ENCODE data around the gene KCND3. TPM values are rescaled to one million over a fixed set of nuclear protein-coding genes. Genes with fewer than 3 reads are reported as not detected.

Gene KCND3
- total RNA-seq, 4 donors from 2014 or later, result 1.0 to 6.9 (median 3.9) TPM

DNA sequence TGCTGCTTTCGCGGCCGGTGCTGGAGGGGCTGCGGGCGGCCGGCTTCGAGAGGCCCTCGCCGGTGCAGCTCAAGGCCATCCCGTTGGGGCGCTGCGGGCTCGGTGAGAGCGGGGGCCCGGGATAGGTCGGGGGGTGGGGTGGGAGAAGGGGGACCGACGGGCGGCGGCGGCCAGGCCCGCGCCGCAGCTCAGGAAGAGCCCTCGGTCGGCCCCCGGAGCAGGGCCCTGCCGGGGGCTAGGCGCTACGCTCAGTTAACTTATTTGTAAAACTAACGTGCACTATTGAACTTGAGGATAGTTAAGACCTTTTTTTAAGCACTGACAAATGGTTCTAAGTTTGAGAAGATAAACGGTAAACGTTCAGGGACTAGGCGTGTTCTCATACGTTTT lies 233.3 kb downstream of the KCND3 start:
- H3K36me3 ChIP-seq, result peaks cover 0 to 26% (median 2%) of the 10 kb centered on the region in 3 donors
- H3K9me3 ChIP-seq, result no peaks in the 10 kb centered on the region
- H3K4me3 ChIP-seq, result peak overlapping the region; percentile 68 to 92 (median 80)
- TF ChIP-seq, protein P1, sequence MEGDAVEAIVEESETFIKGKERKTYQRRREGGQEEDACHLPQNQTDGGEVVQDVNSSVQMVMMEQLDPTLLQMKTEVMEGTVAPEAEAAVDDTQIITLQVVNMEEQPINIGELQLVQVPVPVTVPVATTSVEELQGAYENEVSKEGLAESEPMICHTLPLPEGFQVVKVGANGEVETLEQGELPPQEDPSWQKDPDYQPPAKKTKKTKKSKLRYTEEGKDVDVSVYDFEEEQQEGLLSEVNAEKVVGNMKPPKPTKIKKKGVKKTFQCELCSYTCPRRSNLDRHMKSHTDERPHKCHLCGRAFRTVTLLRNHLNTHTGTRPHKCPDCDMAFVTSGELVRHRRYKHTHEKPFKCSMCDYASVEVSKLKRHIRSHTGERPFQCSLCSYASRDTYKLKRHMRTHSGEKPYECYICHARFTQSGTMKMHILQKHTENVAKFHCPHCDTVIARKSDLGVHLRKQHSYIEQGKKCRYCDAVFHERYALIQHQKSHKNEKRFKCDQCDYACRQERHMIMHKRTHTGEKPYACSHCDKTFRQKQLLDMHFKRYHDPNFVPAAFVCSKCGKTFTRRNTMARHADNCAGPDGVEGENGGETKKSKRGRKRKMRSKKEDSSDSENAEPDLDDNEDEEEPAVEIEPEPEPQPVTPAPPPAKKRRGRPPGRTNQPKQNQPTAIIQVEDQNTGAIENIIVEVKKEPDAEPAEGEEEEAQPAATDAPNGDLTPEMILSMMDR (IDR thresholded peaks at IDR 0.05), result no peak
- TF ChIP-seq POLR2A (IDR thresholded peaks at IDR 0.05) (no peak), EP300 (IDR thresholded peaks at IDR 0.05) (no peak)
- DNase-seq (ENCODE audit: low spot score in 2 of 2), result no peak
- H3K27ac ChIP-seq, result peak overlapping the region; percentile 81 to 99 (median 90)
- no peaks in the 10 kb centered on the region for H3K27me3 ChIP-seq
- 1% methylated on average over 24 to 33 of the region's 35 CpGs for WGBS, 2 donors
- peaks cover 0 to 23% (median 10%) of the 10 kb centered on the region in 4 donors for H3K4me1 ChIP-seq

DNA sequence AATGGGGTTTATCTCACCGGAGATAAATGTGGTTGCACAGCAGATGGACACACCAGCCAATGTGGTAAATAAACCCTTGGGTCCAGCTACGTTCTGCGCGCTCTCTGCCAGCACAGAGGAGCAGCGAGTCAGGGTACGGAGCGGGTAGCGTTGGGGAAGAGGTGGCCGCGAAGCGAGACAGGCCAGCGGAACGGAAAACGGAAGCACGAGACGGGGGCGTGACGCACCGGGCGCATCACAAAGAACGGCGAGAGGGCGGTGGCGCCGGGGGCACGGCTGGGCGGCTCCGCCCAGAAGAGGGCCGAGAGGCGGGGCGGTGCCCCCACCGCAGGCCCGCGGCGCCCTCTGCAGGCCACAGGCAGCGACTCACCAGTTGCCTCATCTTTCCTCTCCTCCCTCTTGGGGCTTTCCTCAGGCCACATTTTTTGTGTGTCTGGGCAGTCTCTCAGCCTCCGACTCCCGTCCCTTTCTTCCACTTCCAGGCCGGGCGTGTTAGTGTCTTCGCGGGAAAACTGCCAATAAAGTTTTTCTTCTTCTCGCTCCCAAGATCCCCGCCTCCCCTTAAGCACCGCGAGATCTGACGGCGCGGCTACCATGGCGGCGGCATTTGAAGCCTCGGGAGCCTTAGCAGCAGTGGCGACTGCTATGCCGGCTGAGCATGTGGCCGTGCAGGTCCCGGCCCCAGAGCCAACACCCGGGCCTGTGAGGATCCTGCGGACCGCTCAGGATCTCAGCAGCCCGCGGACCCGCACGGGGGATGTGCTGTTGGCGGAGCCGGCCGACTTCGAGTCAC lies 233.9 kb downstream of the KCND3 start, which contains the start of gene DDX20:
Gene DDX20, plus strand, starts transcription at position 571 of the 793 bp plus-strand sequence. Its CDS starts 24 bp downstream, at position 595.
- Histone ChIP-seq H3K27me3 (no peaks in the 10 kb centered on the region), H3K9me3 (no peaks in the 10 kb centered on the region), H3K27ac (peak within 1 kb of the TSS; percentile 81 to 99 (median 90)), H3K36me3 (peaks cover 0 to 20% (median under 1%) of the 10 kb centered on the region in 3 donors), H3K4me1 (peaks cover 0 to 23% (median 10%) of the 10 kb centered on the region in 4 donors), H3K4me3 (peak within 1 kb of the TSS; percentile 68 to 92 (median 80))
- peak; percentile 84 to 85 for DNase-seq (ENCODE audit: low spot score in 2 of 2)
- 0 to 1% methylated on average over 51 to 53 of the region's 67 CpGs for WGBS, 2 donors
- TF ChIP-seq, protein P1 (IDR thresholded peaks at IDR 0.05), result peak; percentile 90 to 100 (median 98)
- TF ChIP-seq EP300 (IDR thresholded peaks at IDR 0.05) (peak; percentile 39 to 89), POLR2A (IDR thresholded peaks at IDR 0.05) (peak; percentile 22 to 54)

DNA sequence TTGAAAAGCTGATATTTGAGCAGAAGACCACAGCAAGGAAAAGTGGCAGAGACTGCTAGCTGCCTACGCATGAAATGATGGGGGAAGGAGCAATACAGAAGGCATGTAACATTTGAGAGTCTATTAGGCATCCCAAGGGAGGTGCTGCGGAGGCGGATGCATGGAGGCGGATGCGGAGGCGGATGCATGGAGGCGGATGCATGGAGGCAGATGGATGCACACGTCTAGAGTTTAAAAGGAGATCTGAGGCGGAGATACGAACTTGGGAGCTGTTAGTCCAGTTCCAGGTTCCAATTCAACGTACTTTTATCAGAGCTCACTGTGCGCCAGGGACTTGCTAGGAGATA lies 234.5 kb downstream of the KCND3 start:
- Histone ChIP-seq H3K36me3 (peaks cover 0 to 15% (median 0%) of the 10 kb centered on the region in 3 donors), H3K27me3 (no peaks in the 10 kb centered on the region), H3K4me3 (peak overlapping the region; percentile 68 to 92 (median 80)), H3K4me1 (peaks cover 0 to 23% (median 10%) of the 10 kb centered on the region in 4 donors), H3K27ac (peak overlapping the region; percentile 81 to 99 (median 90)), H3K9me3 (no peaks in the 10 kb centered on the region)
- WGBS, 2 donors, result 0 to 1% methylated on average over 12 of the region's 12 CpGs
- no peak for TF ChIP-seq POLR2A (IDR thresholded peaks at IDR 0.05)
- TF ChIP-seq, protein P1 (IDR thresholded peaks at IDR 0.05), result no peak
- TF ChIP-seq EP300 (IDR thresholded peaks at IDR 0.05), result no peak
- DNase-seq (ENCODE audit: low spot score in 2 of 2), result peak in 1 of 2 donors; percentile 36

DNA sequence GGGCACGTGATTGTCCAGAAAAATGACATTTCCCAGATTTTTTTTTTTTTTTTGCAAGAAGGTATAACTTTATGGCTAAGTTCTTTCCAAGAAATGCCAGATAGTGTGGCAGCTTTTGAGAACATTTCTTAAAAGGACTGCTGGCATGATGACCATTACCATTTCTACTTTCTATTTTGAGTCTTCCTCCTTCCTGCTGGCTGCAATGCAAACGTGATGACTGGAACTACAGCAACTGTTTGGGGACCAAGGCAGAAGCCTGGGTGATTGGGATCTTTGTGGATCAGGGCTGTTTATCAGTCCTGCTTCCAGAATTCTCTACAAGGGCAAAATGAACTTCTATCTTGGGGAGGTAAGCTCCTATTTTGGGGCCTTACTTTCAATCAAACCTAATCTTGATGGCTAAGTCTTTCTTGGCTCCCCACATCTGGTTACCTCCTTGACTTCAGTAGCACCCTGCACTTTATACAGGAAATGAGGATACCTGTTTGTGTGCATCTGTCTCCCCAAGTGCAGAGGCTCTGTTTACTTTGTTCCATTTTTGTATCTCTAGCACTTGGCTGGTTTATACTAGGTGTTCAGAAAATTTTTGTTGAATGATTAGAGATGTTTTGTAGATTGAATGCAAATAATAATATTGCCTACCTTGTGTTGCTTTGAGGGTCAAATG lies 237.4 kb downstream of the KCND3 start:
- Histone ChIP-seq H3K4me3 (no peak overlapping the region), H3K9me3 (no peaks in the 10 kb centered on the region), H3K27ac (no peak overlapping the region), H3K4me1 (peaks cover 0 to 15% (median 6%) of the 10 kb centered on the region in 4 donors), H3K27me3 (no peaks in the 10 kb centered on the region), H3K36me3 (no peaks in the 10 kb centered on the region)
- DNase-seq (ENCODE audit: low spot score in 2 of 2), result no peak
- 41 to 51% methylated on average over 2 of the region's 2 CpGs for WGBS, 2 donors
- TF ChIP-seq POLR2A (IDR thresholded peaks at IDR 0.05), result no peak
- TF ChIP-seq, protein P1 (IDR thresholded peaks at IDR 0.05), result no peak
- no peak for TF ChIP-seq EP300 (IDR thresholded peaks at IDR 0.05)

DNA sequence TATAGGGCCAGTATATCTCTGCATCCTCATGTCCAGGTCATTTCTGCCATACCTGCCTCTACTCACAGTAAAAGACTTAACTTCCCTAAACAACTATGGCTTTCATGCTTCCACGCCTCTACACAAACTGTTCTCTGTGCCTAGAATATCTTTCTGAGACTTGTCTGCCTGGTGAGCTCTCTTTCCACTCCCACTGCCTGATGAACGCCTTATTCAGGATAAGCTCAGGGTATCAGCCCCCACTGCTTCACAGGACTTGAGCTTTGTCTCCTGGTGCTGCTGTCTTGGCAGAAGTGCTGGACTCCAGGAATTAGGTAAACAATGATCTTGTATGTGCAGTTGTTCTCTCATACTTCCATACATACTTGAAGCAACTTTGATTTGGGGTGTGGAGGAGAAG lies 238.6 kb downstream of the KCND3 start:
- H3K27me3 ChIP-seq, result no peaks in the 10 kb centered on the region
- no peak for DNase-seq (ENCODE audit: low spot score in 2 of 2)
- no peak overlapping the region for H3K27ac ChIP-seq
- H3K4me1 ChIP-seq, result peaks cover 0 to 12% (median 0%) of the 10 kb centered on the region in 4 donors
- no peaks in the 10 kb centered on the region for H3K36me3 ChIP-seq
- WGBS, 2 donors, result 55 to 63% methylated on average over 2 of the region's 2 CpGs
- TF ChIP-seq POLR2A (IDR thresholded peaks at IDR 0.05) (no peak), EP300 (IDR thresholded peaks at IDR 0.05) (no peak)
- TF ChIP-seq, protein P1 (IDR thresholded peaks at IDR 0.05), result no peak
- no peaks in the 10 kb centered on the region for H3K9me3 ChIP-seq
- no peak overlapping the region for H3K4me3 ChIP-seq

All from tibial nerve (tissue), 4 donors.